HepG2 (cell line): Measurements from ENCODE around the gene ITIH3. TPM values are rescaled to one million over a fixed set of nuclear protein-coding genes. Genes with fewer than 3 reads are reported as not detected.
A peak's percentile ranks its signal among the peaks of the same experiment; 100 is the strongest.

ENCODE experiments used
- ATAC-seq: fragments of 200-7000 bp; cut with Tn5 transposase; 3 replicates; pipeline ENCODE4 v1.9.1; 2020; ENCODE audit warnings: mild to moderate bottlenecking, moderate library complexity
- BruUV-seq: library from RNA; stranded (reverse); fragments of 400-500 nt; replicated peaks from 2 replicates; lab custom pipeline; 2021; lab: Mats Ljungman, UMichigan
- CTCF ChIA-PET: fragments of 300-600 bp; formaldehyde crosslinking; extraction: SDS; loops from one replicate; lab custom pipeline; 2021; ENCODE audit warnings: low total read pairs, inconsistent platforms, low intra/inter-chr PET ratio; lab: Yijun Ruan, JAX
- POLR2A ChIA-PET: fragments of 350-600 bp; sonication (Branson Sonifier 250); formaldehyde crosslinking; loops from one replicate; lab custom pipeline; 2020; ENCODE audit warnings: antibody characterized with exemption, inconsistent platforms; lab: Yijun Ruan, JAX
- DNase-seq: peaks from one replicate; pipeline ENCODE4 v3.0.0-alpha.2; 2015; ENCODE audit warnings: low spot score
- FAIRE-seq: peaks from 3 replicates; lab custom pipeline; 2011; peaks lifted over from hg19 to GRCh38; lab: Jason Lieb, UNC
- H2AFZ ChIP-seq: one replicate; pipeline ENCODE4 v1.6.1; 2011; ENCODE audit warnings: low read length, inconsistent platforms
- H3K27ac ChIP-seq: fragments of 300-600 bp; 3 replicates; pipeline ENCODE4 v1.8.0; 2011; ENCODE audit warnings: mixed run types, mild to moderate bottlenecking, mixed read lengths, low read length, inconsistent platforms; ENCODE audit not compliant: insufficient read depth; ENCODE audit errors: extremely low read length
- H3K27me3 ChIP-seq, 2 experiments: fragments of 200-600 bp in 1 of 2; 2 replicates in 1 of 2; 3 replicates in 1 of 2; pipeline versions ENCODE4 v1.6.0 to v1.8.0; 2011; ENCODE audit warnings: low read length in 2 of 2, mild to moderate bottlenecking in 2 of 2, moderate library complexity in 2 of 2, inconsistent platforms in 1 of 2; ENCODE audit not compliant: insufficient read depth in 2 of 2, control insufficient read depth in 1 of 2
- H3K36me3 ChIP-seq, 2 experiments: fragments of 200-600 bp in 1 of 2; replicated peaks in 1 of 2; 2 replicates in 1 of 2; 3 replicates in 1 of 2; pipeline versions ENCODE4 v1.5.1 to v1.8.0; 2011; ENCODE audit warnings: low read length in 2 of 2, inconsistent platforms in 1 of 2; ENCODE audit not compliant: insufficient read depth in 2 of 2, control insufficient read depth in 1 of 2
- H3K4me1 ChIP-seq: 2 replicates; pipeline ENCODE4 v1.5.1; 2012; ENCODE audit warnings: low read length, inconsistent platforms; ENCODE audit not compliant: insufficient read depth
- H3K4me2 ChIP-seq: 2 replicates; pipeline ENCODE4 v1.6.0; 2011; ENCODE audit warnings: low read depth, low read length, inconsistent platforms
- H3K4me3 ChIP-seq, 3 experiments: fragments of 200-600 bp in 1 of 3; sonication (generic), shearing (Covaris generic) in 1 of 3; replicated peaks in 1 of 3; 2 replicates each; pipeline ENCODE4 v1.5.1; 2011 to 2016; ENCODE audit warnings: low read length in 3 of 3, inconsistent platforms in 2 of 3, low read depth in 2 of 3, mild to moderate bottlenecking in 2 of 3, control low read depth in 1 of 3, mixed read lengths in 1 of 3; ENCODE audit not compliant: insufficient read depth in 1 of 3
- H3K79me2 ChIP-seq: one replicate; pipeline ENCODE4 v1.6.1; 2011; ENCODE audit warnings: low read length, inconsistent platforms; ENCODE audit not compliant: insufficient read depth
- H3K9ac ChIP-seq: 2 replicates; pipeline ENCODE4 v1.6.0; 2011; ENCODE audit warnings: mild to moderate bottlenecking, low read depth, low read length, inconsistent platforms; ENCODE audit not compliant: insufficient read depth
- H3K9me3 ChIP-seq: 2 replicates; pipeline ENCODE4 v1.5.1; 2012; ENCODE audit warnings: mild to moderate bottlenecking, low read length
- H4K20me1 ChIP-seq: 2 replicates; pipeline ENCODE4 v1.6.0; 2011; ENCODE audit warnings: inconsistent platforms, mild to moderate bottlenecking, low read length, moderate library complexity; ENCODE audit not compliant: insufficient read depth
- EHMT2 ChIP-seq: fragments of 200-600 bp; sonication (generic); IDR thresholded peaks from 2 replicates; pipeline ENCODE4 v1.7.0; 2017; ENCODE audit warnings: antibody characterized with exemption, low read depth, low read length, borderline replicate concordance
- GATA4 ChIP-seq: sonication (generic); IDR thresholded peaks from 2 replicates; pipeline ENCODE4 v1.6.1; 2016; ENCODE audit warnings: antibody characterized with exemption, low read depth, borderline replicate concordance
- GATAD2A ChIP-seq: IDR thresholded peaks from 2 replicates; pipeline ENCODE4 v1.6.1; 2016
- KAT8 ChIP-seq: IDR thresholded peaks from 2 replicates; pipeline ENCODE4 v1.6.1; 2016; ENCODE audit warnings: missing genetic modification reagents, missing compliant biosample characterization
- MED1 ChIP-seq: sonication (generic); formaldehyde crosslinking; IDR thresholded peaks from 2 replicates; pipeline ENCODE4 v1.4.0; 2020; ENCODE audit warnings: missing genetic modification reagents
- MED13 ChIP-seq: sonication (generic); formaldehyde crosslinking; IDR thresholded peaks from 2 replicates; pipeline ENCODE4 v1.5.0; 2020; ENCODE audit warnings: missing genetic modification reagents
- NFRKB ChIP-seq: fragments of 450-650 bp; IDR thresholded peaks from 2 replicates; pipeline ENCODE4 v1.6.1; 2017
- POGZ ChIP-seq: sonication (generic); formaldehyde crosslinking; IDR thresholded peaks from 2 replicates; pipeline ENCODE4 v1.4.0; 2020; ENCODE audit warnings: mild to moderate bottlenecking, missing genetic modification reagents
- POLR2AphosphoS2 ChIP-seq: IDR thresholded peaks from 2 replicates; pipeline ENCODE4 v1.6.1; 2011; ENCODE audit warnings: low read depth, low read length, improper control_type of control experiment
- SIX4 ChIP-seq: sonication (generic); formaldehyde crosslinking; IDR thresholded peaks from 2 replicates; pipeline ENCODE4 v1.4.0; 2020; ENCODE audit warnings: missing genetic modification reagents
- ZBTB20 ChIP-seq: sonication (generic); formaldehyde crosslinking; IDR thresholded peaks from 2 replicates; pipeline ENCODE4 v1.8.1; 2023; ENCODE audit warnings: missing genetic modification reagents, low read depth, mild to moderate bottlenecking, borderline replicate concordance
- ZEB1 ChIP-seq: IDR thresholded peaks from 2 replicates; pipeline ENCODE4 v1.6.1; 2012; ENCODE audit warnings: mild to moderate bottlenecking, low read depth, inconsistent platforms; ENCODE audit not compliant: insufficient replicate concordance
- ZNF451 ChIP-seq: sonication (generic); formaldehyde crosslinking; IDR thresholded peaks from 2 replicates; pipeline ENCODE4 v1.5.0; 2020; ENCODE audit warnings: mild to moderate bottlenecking, missing genetic modification reagents
- ZNF543 ChIP-seq: sonication (generic); formaldehyde crosslinking; IDR thresholded peaks from 2 replicates; pipeline ENCODE4 v1.4.0; 2020; ENCODE audit warnings: mild to moderate bottlenecking, missing genetic modification reagents
- ZNF644 ChIP-seq: IDR thresholded peaks from 2 replicates; pipeline ENCODE4 v1.6.1; 2016; ENCODE audit warnings: low read depth
- ZNF7 ChIP-seq: IDR thresholded peaks from 2 replicates; pipeline ENCODE4 v1.6.1; 2016; ENCODE audit warnings: missing biosample characterization, missing genetic modification reagents
- ZNF724P ChIP-seq: sonication (generic); formaldehyde crosslinking; IDR thresholded peaks from 2 replicates; pipeline ENCODE4 v1.8.0; 2022; ENCODE audit warnings: missing genetic modification reagents, borderline replicate concordance
- WGBS: methylation state at CpG from one replicate; pipeline ENCODE4 v1.1.6; 2017; ENCODE audit warnings: low lambda C conversion rate; 5-methylcytosine and 5-hydroxymethylcytosine counted together
- in situ Hi-C: cut with HindIII; loops from 2 replicates; pipeline ENCODE4 v1.10.0; 2017; ENCODE audit warnings: low pct_unique_long_range_greater_than_20kb; ENCODE audit not compliant: extremely low pct_ligation_motif_present
- intact Hi-C: fragments of 100-400 bp; cut with micrococcal nuclease; formaldehyde crosslinking; loops from one replicate; pipeline ENCODE4 v1.10.0; 2022; ENCODE audit not compliant: unreplicated experiment
- polyA plus RNA-seq, 8 experiments: library from polyadenylated mRNA; depleted of rRNA in 3 of 8; stranded (reverse) in 7 of 8; unstranded in 1 of 8; fragments of >200 nt; fragmentation: Illumina TruSeq in 4 of 8; extraction: Trizol in 4 of 8; gene quantifications; 2 replicates each; pipeline versions ENCODE4 v1.2.1 to v1.2.3, GENCODE V29; 2011 to 2016; ENCODE audit warnings: low read depth in 4 of 8, missing spikeins in 1 of 8, mixed read lengths in 1 of 8; ENCODE audit not compliant: insufficient read depth in 1 of 8
- total RNA-seq, 5 experiments: library from RNA; depleted of rRNA; stranded (reverse); fragments of >200 nt; fragmentation: Illumina TruSeq; extraction: Trizol; gene quantifications; 2 replicates each; pipeline ENCODE4 v1.2.3, GENCODE V29; 2016; ENCODE audit warnings: low read depth in 1 of 5
- TF ChIP-seq, protein P1 (sequence below): sonication (generic); formaldehyde crosslinking; IDR thresholded peaks from 2 replicates; pipeline ENCODE4 v1.8.1; 2022; ENCODE audit warnings: low read depth, mild to moderate bottlenecking, missing genetic modification reagents
- TF ChIP-seq, protein P2 (sequence below): sonication (generic); formaldehyde crosslinking; IDR thresholded peaks from 2 replicates; pipeline ENCODE4 v1.5.0; 2020; ENCODE audit warnings: mild to moderate bottlenecking, missing genetic modification reagents, borderline replicate concordance

ITIH3 gene
- total and polyA plus RNA-seq, 2 of the 13 experiments (the other 11 are each of a cell fraction or from before 2014, with no cell fraction given): 105 to 632 TPM

DNA sequence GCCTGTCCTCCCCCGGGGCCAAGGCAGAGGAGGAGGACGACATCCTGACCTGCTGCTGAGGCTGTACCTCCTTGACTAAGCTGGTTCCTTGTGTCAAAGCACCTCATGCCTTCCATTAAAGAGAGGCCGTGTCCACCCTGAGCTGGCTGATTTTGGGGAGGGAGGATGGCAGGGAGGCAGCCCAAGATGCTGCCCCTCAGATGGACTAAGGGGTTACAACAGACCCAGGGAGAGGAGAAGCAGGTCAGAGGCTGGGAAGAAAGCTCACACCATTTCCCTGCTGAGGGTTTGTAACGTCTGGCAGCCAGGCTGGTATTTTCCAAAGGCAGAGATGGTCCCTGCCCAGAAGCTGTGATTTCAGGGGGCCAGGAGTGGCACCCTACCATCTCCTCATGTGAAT lies 2.7 kb upstream of the ITIH3 start:
- Histone ChIP-seq H3K9ac (0 out of 2 replicates have a peak overlapping the region, but pooled peaks have one; percentile 6), H3K27me3 (no peaks in the 10 kb centered on the region), H3K4me3 (no peak overlapping the region), H3K4me1 (peaks cover 100% of the 10 kb centered on the region), H3K36me3 (peaks cover 6 to 10% of the 10 kb centered on the region in 2 experiments; a peak in 3 of 5 replicates), H3K9me3 (no peaks in the 10 kb centered on the region), H3K4me2 (peak overlapping the region; percentile 8; the same call in 1 of the 2 replicates), H4K20me1 (no peaks in the 10 kb centered on the region), H2AFZ (no peak overlapping the region), H3K27ac (peak overlapping the region; percentile 9), H3K79me2 (peaks cover 4% of the 10 kb centered on the region)
- no peak for DNase-seq
- no peak for FAIRE-seq
- ChIA-PET POLR2A (interaction anchor here (1.0 to 10.9 kb wide), 6 partner anchors 13 to 99 kb away, joined by 4 to 466 read pairs (median 12); partner anchors contain the start of genes ITIH1 and NEK4), CTCF (interaction anchor here (1.0 kb wide), 1 partner anchor 49 kb away, joined by 3 read pairs; no protein-coding TSS in a partner anchor)
- in situ Hi-C loops: no loop called here
- no TSS peak for BruUV-seq
- intact Hi-C loops: no loop called here
- 80% methylated on average over 2 of the region's 4 CpGs for WGBS
- ATAC-seq: no peak
- TF ChIP-seq POGZ (CRISPR knock-in tag): no peak
- TF ChIP-seq EHMT2: no peak
- TF ChIP-seq ZEB1: no peak
- no peak for TF ChIP-seq MED13
- TF ChIP-seq GATAD2A (CRISPR knock-in tag): no peak
- no peak for TF ChIP-seq SIX4 (CRISPR knock-in tag)
- TF ChIP-seq ZBTB20 (CRISPR knock-in tag): no peak
- TF ChIP-seq NFRKB: no peak
- TF ChIP-seq POLR2AphosphoS2: no peak
- TF ChIP-seq, protein P1, sequence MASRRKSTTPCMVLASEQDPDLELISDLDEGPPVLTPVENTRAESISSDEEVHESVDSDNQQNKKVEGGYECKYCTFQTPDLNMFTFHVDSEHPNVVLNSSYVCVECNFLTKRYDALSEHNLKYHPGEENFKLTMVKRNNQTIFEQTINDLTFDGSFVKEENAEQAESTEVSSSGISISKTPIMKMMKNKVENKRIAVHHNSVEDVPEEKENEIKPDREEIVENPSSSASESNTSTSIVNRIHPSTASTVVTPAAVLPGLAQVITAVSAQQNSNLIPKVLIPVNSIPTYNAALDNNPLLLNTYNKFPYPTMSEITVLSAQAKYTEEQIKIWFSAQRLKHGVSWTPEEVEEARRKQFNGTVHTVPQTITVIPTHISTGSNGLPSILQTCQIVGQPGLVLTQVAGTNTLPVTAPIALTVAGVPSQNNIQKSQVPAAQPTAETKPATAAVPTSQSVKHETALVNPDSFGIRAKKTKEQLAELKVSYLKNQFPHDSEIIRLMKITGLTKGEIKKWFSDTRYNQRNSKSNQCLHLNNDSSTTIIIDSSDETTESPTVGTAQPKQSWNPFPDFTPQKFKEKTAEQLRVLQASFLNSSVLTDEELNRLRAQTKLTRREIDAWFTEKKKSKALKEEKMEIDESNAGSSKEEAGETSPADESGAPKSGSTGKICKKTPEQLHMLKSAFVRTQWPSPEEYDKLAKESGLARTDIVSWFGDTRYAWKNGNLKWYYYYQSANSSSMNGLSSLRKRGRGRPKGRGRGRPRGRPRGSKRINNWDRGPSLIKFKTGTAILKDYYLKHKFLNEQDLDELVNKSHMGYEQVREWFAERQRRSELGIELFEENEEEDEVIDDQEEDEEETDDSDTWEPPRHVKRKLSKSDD (CRISPR knock-in tag): no peak
- TF ChIP-seq, protein P2, sequence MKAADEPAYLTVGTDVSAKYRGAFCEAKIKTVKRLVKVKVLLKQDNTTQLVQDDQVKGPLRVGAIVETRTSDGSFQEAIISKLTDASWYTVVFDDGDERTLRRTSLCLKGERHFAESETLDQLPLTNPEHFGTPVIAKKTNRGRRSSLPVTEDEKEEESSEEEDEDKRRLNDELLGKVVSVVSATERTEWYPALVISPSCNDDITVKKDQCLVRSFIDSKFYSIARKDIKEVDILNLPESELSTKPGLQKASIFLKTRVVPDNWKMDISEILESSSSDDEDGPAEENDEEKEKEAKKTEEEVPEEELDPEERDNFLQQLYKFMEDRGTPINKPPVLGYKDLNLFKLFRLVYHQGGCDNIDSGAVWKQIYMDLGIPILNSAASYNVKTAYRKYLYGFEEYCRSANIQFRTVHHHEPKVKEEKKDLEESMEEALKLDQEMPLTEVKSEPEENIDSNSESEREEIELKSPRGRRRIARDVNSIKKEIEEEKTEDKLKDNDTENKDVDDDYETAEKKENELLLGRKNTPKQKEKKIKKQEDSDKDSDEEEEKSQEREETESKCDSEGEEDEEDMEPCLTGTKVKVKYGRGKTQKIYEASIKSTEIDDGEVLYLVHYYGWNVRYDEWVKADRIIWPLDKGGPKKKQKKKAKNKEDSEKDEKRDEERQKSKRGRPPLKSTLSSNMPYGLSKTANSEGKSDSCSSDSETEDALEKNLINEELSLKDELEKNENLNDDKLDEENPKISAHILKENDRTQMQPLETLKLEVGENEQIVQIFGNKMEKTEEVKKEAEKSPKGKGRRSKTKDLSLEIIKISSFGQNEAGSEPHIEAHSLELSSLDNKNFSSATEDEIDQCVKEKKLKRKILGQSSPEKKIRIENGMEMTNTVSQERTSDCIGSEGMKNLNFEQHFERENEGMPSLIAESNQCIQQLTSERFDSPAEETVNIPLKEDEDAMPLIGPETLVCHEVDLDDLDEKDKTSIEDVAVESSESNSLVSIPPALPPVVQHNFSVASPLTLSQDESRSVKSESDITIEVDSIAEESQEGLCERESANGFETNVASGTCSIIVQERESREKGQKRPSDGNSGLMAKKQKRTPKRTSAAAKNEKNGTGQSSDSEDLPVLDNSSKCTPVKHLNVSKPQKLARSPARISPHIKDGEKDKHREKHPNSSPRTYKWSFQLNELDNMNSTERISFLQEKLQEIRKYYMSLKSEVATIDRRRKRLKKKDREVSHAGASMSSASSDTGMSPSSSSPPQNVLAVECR (CRISPR knock-in tag): 0 out of 2 replicates have a peak, but pooled peaks have one; percentile 18
- no peak for TF ChIP-seq ZNF543 (CRISPR knock-in tag)
- TF ChIP-seq GATA4: no peak
- no peak for TF ChIP-seq ZNF644 (CRISPR knock-in tag)
- no peak for TF ChIP-seq ZNF724P (CRISPR knock-in tag)
- TF ChIP-seq MED1 (CRISPR knock-in tag): no peak
- no peak for TF ChIP-seq ZNF451 (CRISPR knock-in tag)
- no peak for TF ChIP-seq ZNF7
- no peak for TF ChIP-seq KAT8
